ENCODE results near the gene STX18. TPM values are rescaled to one million over a fixed set of nuclear protein-coding genes. Genes with fewer than 3 reads are reported as not detected.

STX18 gene
- total RNA-seq, 3 donors from 2014 or later (not counting 1 experiment from before 2014, with no cell fraction given): 23.1 to 32.8 (median 29.0) TPM

GRCh38 chr4:4459181-4459580 is 82.7 kb downstream of the STX18 start:
- no peak for TF ChIP-seq CTCF (IDR thresholded peaks at IDR 0.05)
- H3K9me3 ChIP-seq (ENCODE audit: control insufficient read depth, insufficient read depth, low read length): no peaks in the 10 kb centered on the region
- H3K36me3 Mint-ChIP-seq: no peaks in the 10 kb centered on the region
- peaks cover 27% of the 10 kb centered on the region for H3K36me3 ChIP-seq (ENCODE audit: control insufficient read depth, insufficient read depth, low read length)
- no peak for DNase-seq
- no peak overlapping the region for H3K4me3 ChIP-seq (ENCODE audit: low read length)
- H3K4me3 Mint-ChIP-seq: no peak overlapping the region
- over 99% methylated on average over 5 of the region's 5 CpGs for WGBS (ENCODE audit: insufficient coverage)
- no peak overlapping the region for H3K27ac ChIP-seq (ENCODE audit: low read length)
- H3K4me1 Mint-ChIP-seq: peaks cover 19 to 27% of the 10 kb centered on the region in 2 donors
- no peaks in the 10 kb centered on the region for H3K9me3 Mint-ChIP-seq
- peaks cover 18% of the 10 kb centered on the region for H3K4me1 ChIP-seq (ENCODE audit: control insufficient read depth, insufficient read depth, low read length)
- no peaks in the 10 kb centered on the region for H3K27me3 ChIP-seq (ENCODE audit: control insufficient read depth, insufficient read depth, low read length)
- no peak overlapping the region for H3K27ac Mint-ChIP-seq
- intact Hi-C loops (cut with micrococcal nuclease): no loop called here
- ATAC-seq: no peak
- H3K27me3 Mint-ChIP-seq (ENCODE audit: low read depth in 2 of 2): no peaks in the 10 kb centered on the region

GRCh38 chr4:4457803-4458553 is 83.9 kb downstream of the STX18 start:
- no peaks in the 10 kb centered on the region for H3K27me3 Mint-ChIP-seq (ENCODE audit: low read depth in 2 of 2)
- no peak overlapping the region for H3K4me3 ChIP-seq (ENCODE audit: low read length)
- intact Hi-C loops (cut with micrococcal nuclease): no loop called here
- H3K36me3 Mint-ChIP-seq: no peaks in the 10 kb centered on the region
- DNase-seq (no peak), ATAC-seq (no peak)
- H3K4me1 ChIP-seq (ENCODE audit: control insufficient read depth, insufficient read depth, low read length): peaks cover 18% of the 10 kb centered on the region
- H3K36me3 ChIP-seq (ENCODE audit: control insufficient read depth, insufficient read depth, low read length): peaks cover 30% of the 10 kb centered on the region
- H3K4me1 Mint-ChIP-seq: peaks cover 19 to 27% of the 10 kb centered on the region in 2 donors
- H3K4me3 Mint-ChIP-seq: no peak overlapping the region
- 92% methylated on average over 5 of the region's 5 CpGs for WGBS (ENCODE audit: insufficient coverage)
- TF ChIP-seq CTCF (IDR thresholded peaks at IDR 0.05): no peak
- H3K9me3 Mint-ChIP-seq: no peaks in the 10 kb centered on the region
- H3K27ac Mint-ChIP-seq: no peak overlapping the region
- no peaks in the 10 kb centered on the region for H3K27me3 ChIP-seq (ENCODE audit: control insufficient read depth, insufficient read depth, low read length)
- H3K27ac ChIP-seq (ENCODE audit: low read length): no peak overlapping the region
- H3K9me3 ChIP-seq (ENCODE audit: control insufficient read depth, insufficient read depth, low read length): no peaks in the 10 kb centered on the region

- Histone ChIP-seq H3K36me3 (ENCODE audit: control insufficient read depth, insufficient read depth, low read length) (peaks cover 33% of the 10 kb centered on the region), H3K27me3 (ENCODE audit: control insufficient read depth, insufficient read depth, low read length) (no peaks in the 10 kb centered on the region), H3K27ac (ENCODE audit: low read length) (no peak overlapping the region), H3K4me1 (ENCODE audit: control insufficient read depth, insufficient read depth, low read length) (peaks cover 11% of the 10 kb centered on the region), H3K4me3 (ENCODE audit: low read length) (no peak overlapping the region), H3K9me3 (ENCODE audit: control insufficient read depth, insufficient read depth, low read length) (no peaks in the 10 kb centered on the region)
- Mint-ChIP-seq H3K27me3 (ENCODE audit: low read depth in 2 of 2) (no peaks in the 10 kb centered on the region), H3K4me3 (no peak overlapping the region), H3K9me3 (no peaks in the 10 kb centered on the region), H3K27ac (no peak overlapping the region), H3K36me3 (peaks cover 1% of the 10 kb centered on the region), H3K4me1 (peaks cover 9 to 17% of the 10 kb centered on the region in 2 donors)
- DNase-seq (no peak), ATAC-seq (no peak)
- WGBS (ENCODE audit: insufficient coverage): 94% methylated on average over 7 of the region's 8 CpGs
- TF ChIP-seq CTCF (IDR thresholded peaks at IDR 0.05): no peak
- intact Hi-C loops (cut with micrococcal nuclease): no loop called here
These were observed 84.9 kb downstream of the STX18 start for GRCh38 chr4:4456816-4457578.
